Right atrium auricular region (tissue), 2 donors: ENCODE results near the gene SRGAP1. TPM values are rescaled to one million over a fixed set of nuclear protein-coding genes. Genes with fewer than 3 reads are reported as not detected.
"Not testable (repeated sequence)": the region's sequence is repeated elsewhere in the genome, so short reads cannot be mapped to it uniquely, and the experiment has no call there.

Experiments
- DNase-seq: peaks from one replicate; pipeline ENCODE4 v3.0.0-alpha.2; 2019; ENCODE audit warnings: low spot score
- H3K27ac ChIP-seq, 2 donors: fragments of 200-600 bp; sonication (generic); 1 replicate in 1 of 2; 2 replicates in 1 of 2; pipeline ENCODE4 v1.5.1; 2016 to 2019
- H3K27me3 ChIP-seq, 2 donors: fragments of 200-600 bp; sonication (generic); one replicate each; pipeline versions ENCODE4 v1.5.1 to v1.6.0; 2017 to 2019
- H3K36me3 ChIP-seq: fragments of 200-600 bp; sonication (generic); one replicate; pipeline ENCODE4 v1.5.1; 2016
- H3K4me1 ChIP-seq, 2 donors: fragments of 200-600 bp; sonication (generic); one replicate each; pipeline versions ENCODE4 v1.5.1 to v1.6.0; 2017 to 2019
- H3K4me3 ChIP-seq, 2 donors: fragments of 200-600 bp; sonication (generic); 1 replicate in 1 of 2; 2 replicates in 1 of 2; pipeline ENCODE4 v1.5.1; 2017 to 2019; ENCODE audit warnings: mild to moderate bottlenecking in 1 of 2, moderate library complexity in 1 of 2
- H3K9me3 ChIP-seq, 2 donors: fragments of 200-600 bp; sonication (generic); one replicate each; pipeline ENCODE4 v1.5.1; 2019
- total RNA-seq, 2 donors: library from RNA; depleted of rRNA; stranded (reverse); fragments of >200 nt; gene quantifications; one replicate each; pipeline ENCODE4 v1.1.0, GENCODE V29; 2016
- TF ChIP-seq, protein P1 (sequence below), 2 donors: fragments of 200-600 bp; sonication (generic); IDR thresholded peaks; one replicate each; pipeline ENCODE4 v1.5.1; 2019; ENCODE audit warnings: antibody characterized with exemption in 2 of 2

The SRGAP1 gene
- total RNA-seq, 2 donors from 2014 or later, result 1.4 to 3.3 TPM

- no peak for DNase-seq
- TF ChIP-seq, protein P1, sequence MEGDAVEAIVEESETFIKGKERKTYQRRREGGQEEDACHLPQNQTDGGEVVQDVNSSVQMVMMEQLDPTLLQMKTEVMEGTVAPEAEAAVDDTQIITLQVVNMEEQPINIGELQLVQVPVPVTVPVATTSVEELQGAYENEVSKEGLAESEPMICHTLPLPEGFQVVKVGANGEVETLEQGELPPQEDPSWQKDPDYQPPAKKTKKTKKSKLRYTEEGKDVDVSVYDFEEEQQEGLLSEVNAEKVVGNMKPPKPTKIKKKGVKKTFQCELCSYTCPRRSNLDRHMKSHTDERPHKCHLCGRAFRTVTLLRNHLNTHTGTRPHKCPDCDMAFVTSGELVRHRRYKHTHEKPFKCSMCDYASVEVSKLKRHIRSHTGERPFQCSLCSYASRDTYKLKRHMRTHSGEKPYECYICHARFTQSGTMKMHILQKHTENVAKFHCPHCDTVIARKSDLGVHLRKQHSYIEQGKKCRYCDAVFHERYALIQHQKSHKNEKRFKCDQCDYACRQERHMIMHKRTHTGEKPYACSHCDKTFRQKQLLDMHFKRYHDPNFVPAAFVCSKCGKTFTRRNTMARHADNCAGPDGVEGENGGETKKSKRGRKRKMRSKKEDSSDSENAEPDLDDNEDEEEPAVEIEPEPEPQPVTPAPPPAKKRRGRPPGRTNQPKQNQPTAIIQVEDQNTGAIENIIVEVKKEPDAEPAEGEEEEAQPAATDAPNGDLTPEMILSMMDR (IDR thresholded peaks at IDR 0.05), result no peak
- Histone ChIP-seq H3K4me3 (no peak overlapping the region), H3K9me3 (no peaks in the 10 kb centered on the region), H3K27me3 (no peaks in the 10 kb centered on the region), H3K27ac (no peak overlapping the region), H3K4me1 (no peaks in the 10 kb centered on the region), H3K36me3 (no peaks in the 10 kb centered on the region)
These were observed 226.0 kb downstream of the SRGAP1 start for GRCh38 chr12:64070454-64070853.

DNA sequence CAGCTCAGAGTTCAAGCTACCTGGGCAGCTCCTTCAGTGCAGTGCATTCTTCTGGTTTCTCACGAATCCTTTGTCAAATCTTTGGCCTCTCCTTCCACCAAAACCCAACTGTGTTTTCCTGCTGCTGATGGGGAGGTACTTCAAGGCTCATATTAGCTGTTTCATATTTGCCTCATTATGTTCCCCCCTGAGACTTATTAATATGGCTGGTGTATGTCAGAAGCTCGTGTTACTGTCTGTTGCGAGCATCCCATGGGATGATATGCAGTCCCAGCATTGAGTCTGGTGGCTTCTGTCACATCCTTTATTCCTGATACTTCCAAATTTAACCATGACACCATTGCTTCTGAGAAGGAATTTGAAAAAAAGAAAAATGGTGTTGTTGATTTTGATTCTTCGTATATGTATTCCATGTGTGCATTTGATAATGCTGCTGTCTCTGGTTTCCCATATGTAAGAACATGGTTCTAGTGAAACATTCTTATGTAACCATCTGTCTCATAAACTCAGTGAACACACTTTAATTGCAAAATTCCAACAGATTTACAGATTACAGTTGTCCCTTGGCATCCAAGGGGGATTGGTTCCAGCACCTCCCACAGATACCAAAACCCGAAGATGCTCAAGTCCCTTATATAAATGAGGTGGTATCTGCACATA lies 228.5 kb downstream of the SRGAP1 start:
- no peak for DNase-seq
- H3K4me3 ChIP-seq, result no peak overlapping the region
- H3K36me3 ChIP-seq, result no peaks in the 10 kb centered on the region
- no peaks in the 10 kb centered on the region for H3K9me3 ChIP-seq
- no peaks in the 10 kb centered on the region for H3K4me1 ChIP-seq
- H3K27me3 ChIP-seq, result no peaks in the 10 kb centered on the region
- TF ChIP-seq, protein P1 (IDR thresholded peaks at IDR 0.05), result no peak
- H3K27ac ChIP-seq, result no peak overlapping the region

- H3K36me3 ChIP-seq, H3K9me3 ChIP-seq, H3K27me3 ChIP-seq, DNase-seq, H3K27ac ChIP-seq, H3K4me3 ChIP-seq: not testable (repeated sequence)
- peaks cover 0 to 11% of the 10 kb centered on the region in 2 donors for H3K4me1 ChIP-seq
These were observed 232.1 kb downstream of the SRGAP1 start for GRCh38 chr12:64076565-64076964.

GRCh38 chr12:64077922-64078321 lies 233.4 kb downstream of the SRGAP1 start:
- no peak for DNase-seq
- H3K9me3 ChIP-seq, result no peaks in the 10 kb centered on the region
- peaks cover 0 to 18% of the 10 kb centered on the region in 2 donors for H3K4me1 ChIP-seq
- H3K27ac ChIP-seq, result no peak overlapping the region
- no peaks in the 10 kb centered on the region for H3K27me3 ChIP-seq
- TF ChIP-seq, protein P1 (IDR thresholded peaks at IDR 0.05), result peak in 1 of 2 donors; percentile 48
- H3K4me3 ChIP-seq, result no peak overlapping the region
- no peaks in the 10 kb centered on the region for H3K36me3 ChIP-seq

GRCh38 chr12:64080319-64081007 lies 236.0 kb downstream of the SRGAP1 start:
- TF ChIP-seq, protein P1 (IDR thresholded peaks at IDR 0.05), result no peak

GRCh38 chr12:64081008-64081404 lies 236.5 kb downstream of the SRGAP1 start:
- H3K27me3 ChIP-seq, result no peaks in the 10 kb centered on the region
- H3K4me3 ChIP-seq, result no peak overlapping the region
- no peak for DNase-seq
- peaks cover 0 to 30% of the 10 kb centered on the region in 2 donors for H3K4me1 ChIP-seq
- H3K9me3 ChIP-seq, result no peaks in the 10 kb centered on the region
- H3K27ac ChIP-seq, result peak overlapping the region; percentile 26 to 65
- TF ChIP-seq, protein P1 (IDR thresholded peaks at IDR 0.05), result no peak
- H3K36me3 ChIP-seq, result no peaks in the 10 kb centered on the region

More at GRCh38 chr12:64080319-64081007, 236.0 kb downstream of the SRGAP1 start:
- H3K4me3 ChIP-seq, result no peak overlapping the region
- H3K9me3 ChIP-seq, result no peaks in the 10 kb centered on the region
- H3K4me1 ChIP-seq, result peaks cover 0 to 30% of the 10 kb centered on the region in 2 donors
- no peak for DNase-seq
- peak overlapping the region; percentile 26 to 65 for H3K27ac ChIP-seq
- no peaks in the 10 kb centered on the region for H3K36me3 ChIP-seq
- H3K27me3 ChIP-seq, result no peaks in the 10 kb centered on the region
